GM18505 (cell line): ENCODE data around the gene TCF21.
"Not testable (repeated sequence)": the region's sequence is repeated elsewhere in the genome, so short reads cannot be mapped to it uniquely, and the experiment has no call there.

ENCODE experiments used
- ATAC-seq: cut with Tn5 transposase; IDR thresholded peaks from one replicate; pipeline ENCODE4 v1.9.1; 2021; ENCODE audit not compliant: unreplicated experiment
- POLR2A ChIP-seq: IDR thresholded peaks from 4 replicates; pipeline ENCODE4 v1.6.1; 2011; ENCODE audit warnings: borderline replicate concordance; ENCODE audit not compliant: insufficient read depth, insufficient read length; ENCODE audit errors: extremely low read depth

Gene TCF21

GRCh38 chr6:133888929-133889556 is at the start of gene TCF21:
Gene TCF21, plus strand, starts transcription at chr6:133889113. Its CDS starts 285 bp downstream, at chr6:133889398.
- no peak for TF ChIP-seq POLR2A
- no peak for ATAC-seq

DNA sequence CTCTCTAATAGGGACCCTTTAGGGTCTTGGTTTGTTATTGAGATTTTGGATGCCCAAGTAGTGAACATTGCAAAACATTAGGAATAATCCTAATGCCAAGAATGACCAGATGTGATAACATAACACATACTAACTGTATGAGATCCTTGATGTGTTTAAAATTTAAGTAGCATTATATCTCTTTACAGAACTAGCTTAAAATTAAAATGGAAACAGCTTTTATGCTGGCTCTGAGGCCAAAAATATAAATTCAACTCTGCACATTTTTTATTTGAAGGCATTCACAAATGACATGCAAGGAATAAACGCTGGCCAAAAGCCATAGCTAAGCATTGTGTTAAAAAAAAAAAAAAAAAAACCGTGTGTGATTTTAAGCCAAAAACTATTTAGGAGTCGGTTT is 47.7 kb upstream of the TCF21 start:
- ATAC-seq: no peak
- TF ChIP-seq POLR2A: no peak

DNA sequence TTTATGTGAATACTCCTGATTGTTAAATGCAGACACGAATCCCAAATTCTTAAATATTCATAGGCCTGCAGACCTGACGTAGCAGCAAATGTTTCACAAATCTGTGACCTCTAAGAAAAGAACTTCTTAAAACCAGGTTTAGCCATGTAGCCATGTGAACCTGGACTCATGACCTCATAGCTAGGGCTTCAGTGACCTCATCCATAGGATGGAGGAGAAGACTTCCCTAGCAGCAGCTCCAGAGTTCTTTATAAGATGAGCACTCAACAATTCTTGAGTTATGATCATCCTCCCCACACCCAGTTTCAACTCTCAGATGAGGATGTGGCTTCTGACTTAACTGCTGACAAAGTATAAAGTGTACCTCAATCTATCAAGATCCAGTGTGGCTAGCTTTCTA is 45.8 kb upstream of the TCF21 start:
- no peak for TF ChIP-seq POLR2A
- ATAC-seq: no peak

DNA sequence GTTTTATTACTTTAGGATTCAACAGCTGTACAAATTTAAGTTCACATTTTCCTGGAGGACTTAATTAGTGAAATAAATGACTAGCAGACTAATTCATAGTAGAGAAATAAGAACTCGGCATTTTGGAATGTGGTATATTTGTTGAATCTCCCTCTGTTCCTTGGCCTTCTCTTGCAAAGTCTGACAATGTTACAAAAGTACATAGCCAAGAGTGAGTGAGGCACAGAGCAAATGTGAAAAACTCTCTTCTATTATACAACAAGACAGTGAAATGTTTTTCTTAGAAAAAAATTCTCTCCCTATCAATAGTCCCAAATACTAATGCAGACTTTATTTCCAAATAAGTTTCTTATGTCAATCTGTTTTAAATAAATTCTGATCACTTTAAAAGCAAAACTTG is 44.2 kb upstream of the TCF21 start:
- no peak for ATAC-seq

GRCh38 chr6:133854041-133854363 is 34.9 kb upstream of the TCF21 start:
- no peak for ATAC-seq
- TF ChIP-seq POLR2A: no peak

More for the DNA sequence above, 44.2 kb upstream of the TCF21 start:
- TF ChIP-seq POLR2A: no peak

GRCh38 chr6:133854364-133855275 is 34.3 kb upstream of the TCF21 start:
- ATAC-seq: no peak
- no peak for TF ChIP-seq POLR2A

DNA sequence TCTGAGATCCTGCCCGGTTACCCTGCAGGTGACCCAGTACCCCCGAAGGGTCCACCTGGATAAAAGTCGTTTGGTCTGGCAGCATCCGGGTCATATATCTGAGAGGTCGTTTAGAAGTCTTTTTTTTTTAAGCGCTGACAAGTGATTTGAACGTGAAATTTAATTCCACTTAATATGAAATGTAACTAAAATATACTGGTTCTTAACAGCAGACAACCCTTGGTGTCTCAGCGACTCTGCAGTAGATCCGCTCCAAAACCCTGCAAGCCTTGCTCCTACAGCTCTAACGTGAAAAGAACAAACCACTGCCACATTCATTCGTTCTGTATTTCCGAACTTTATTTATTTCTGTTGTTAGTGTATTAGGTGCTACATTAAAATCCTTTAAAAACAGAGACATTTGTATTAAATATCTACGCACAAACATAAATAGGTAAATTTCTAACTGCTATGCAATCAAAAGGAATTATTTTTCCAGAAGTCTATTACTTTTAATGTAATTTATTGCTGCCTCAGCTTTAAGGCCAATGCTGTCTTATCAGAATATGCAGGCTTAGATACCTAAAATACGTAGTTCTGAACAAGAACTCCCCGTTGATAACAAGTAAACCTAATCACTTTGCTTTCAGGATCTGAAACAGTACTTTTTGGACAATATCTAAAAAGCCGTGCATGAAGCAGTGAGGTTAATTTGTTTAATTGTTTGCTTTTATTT is 33.5 kb upstream of the TCF21 start:
- TF ChIP-seq POLR2A: no peak
- ATAC-seq: no peak

DNA sequence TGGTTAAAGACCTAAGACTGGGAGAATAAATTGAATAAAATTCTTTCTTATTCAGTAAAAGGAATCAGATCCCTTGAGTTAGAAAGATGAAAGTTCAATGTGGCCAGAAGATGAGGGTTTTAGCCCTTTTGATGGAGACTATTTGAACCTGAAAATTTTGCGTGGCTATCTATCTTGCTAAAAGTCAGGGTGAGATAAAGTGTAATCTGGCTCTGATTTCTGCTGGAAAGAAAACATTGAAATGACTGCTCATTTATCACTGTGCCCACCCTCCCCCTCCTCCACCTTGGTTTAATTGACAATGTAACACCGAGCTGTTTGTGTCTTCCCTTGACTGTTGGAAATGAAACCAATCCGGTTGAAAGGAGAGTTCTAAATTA is 32.9 kb upstream of the TCF21 start:
- no peak for ATAC-seq
- no peak for TF ChIP-seq POLR2A

DNA sequence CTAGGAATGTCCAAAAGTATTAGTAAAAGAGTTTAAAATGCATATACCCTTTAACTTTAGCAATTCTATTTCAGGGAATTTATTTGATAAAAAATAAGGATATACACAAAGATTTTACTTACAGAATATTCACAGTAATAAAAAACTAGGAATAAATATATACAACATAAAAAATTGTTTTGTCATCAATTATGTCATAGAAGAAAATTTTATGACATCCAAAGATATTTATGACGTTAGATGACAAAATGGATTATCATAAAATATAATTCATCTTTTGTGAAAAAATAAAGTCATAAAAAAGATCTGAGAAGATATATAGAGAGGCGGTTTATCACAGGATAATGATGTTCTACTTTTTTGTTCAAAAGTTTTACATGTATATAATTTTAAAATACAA is 32.0 kb upstream of the TCF21 start:
- TF ChIP-seq POLR2A: no peak
- ATAC-seq: no peak

DNA sequence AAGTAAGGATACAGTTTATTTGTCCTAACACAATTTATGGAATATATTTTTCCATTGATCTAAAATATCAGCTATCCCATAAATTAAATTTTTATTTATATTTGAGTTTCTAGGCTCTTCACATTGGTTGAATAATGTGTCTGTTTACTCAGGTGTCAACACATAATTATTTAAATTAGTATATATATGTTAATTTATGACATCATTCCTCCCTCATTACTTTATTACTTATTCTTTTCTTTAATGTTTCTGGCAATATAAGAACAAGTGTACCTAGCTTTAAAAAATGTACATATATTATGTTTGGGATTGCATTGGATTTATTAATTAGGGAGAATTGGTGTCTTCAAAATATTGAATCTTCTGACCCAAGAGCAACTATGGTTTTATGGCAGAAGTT is 31.2 kb upstream of the TCF21 start:
- no peak for TF ChIP-seq POLR2A
- no peak for ATAC-seq

- ATAC-seq: not testable (repeated sequence)
Observed at GRCh38 chr6:133861337-133861736, 27.6 kb upstream of the TCF21 start.

GRCh38 chr6:133863228-133863627 is 25.7 kb upstream of the TCF21 start:
- no peak for ATAC-seq
- TF ChIP-seq POLR2A: no peak

GRCh38 chr6:133865680-133866079 is 23.2 kb upstream of the TCF21 start:
- no peak for ATAC-seq
- TF ChIP-seq POLR2A: no peak

GRCh38 chr6:133871131-133871530 is 17.8 kb upstream of the TCF21 start:
- TF ChIP-seq POLR2A: no peak
- ATAC-seq: no peak
